HG02885 (cell line): ENCODE results near the gene FSTL4.

ENCODE experiments used
- ATAC-seq: cut with Tn5 transposase; IDR thresholded peaks from one replicate; pipeline ENCODE4 v1.9.1; 2021; ENCODE audit warnings: mild to moderate bottlenecking; ENCODE audit not compliant: unreplicated experiment, poor library complexity

Gene FSTL4

DNA sequence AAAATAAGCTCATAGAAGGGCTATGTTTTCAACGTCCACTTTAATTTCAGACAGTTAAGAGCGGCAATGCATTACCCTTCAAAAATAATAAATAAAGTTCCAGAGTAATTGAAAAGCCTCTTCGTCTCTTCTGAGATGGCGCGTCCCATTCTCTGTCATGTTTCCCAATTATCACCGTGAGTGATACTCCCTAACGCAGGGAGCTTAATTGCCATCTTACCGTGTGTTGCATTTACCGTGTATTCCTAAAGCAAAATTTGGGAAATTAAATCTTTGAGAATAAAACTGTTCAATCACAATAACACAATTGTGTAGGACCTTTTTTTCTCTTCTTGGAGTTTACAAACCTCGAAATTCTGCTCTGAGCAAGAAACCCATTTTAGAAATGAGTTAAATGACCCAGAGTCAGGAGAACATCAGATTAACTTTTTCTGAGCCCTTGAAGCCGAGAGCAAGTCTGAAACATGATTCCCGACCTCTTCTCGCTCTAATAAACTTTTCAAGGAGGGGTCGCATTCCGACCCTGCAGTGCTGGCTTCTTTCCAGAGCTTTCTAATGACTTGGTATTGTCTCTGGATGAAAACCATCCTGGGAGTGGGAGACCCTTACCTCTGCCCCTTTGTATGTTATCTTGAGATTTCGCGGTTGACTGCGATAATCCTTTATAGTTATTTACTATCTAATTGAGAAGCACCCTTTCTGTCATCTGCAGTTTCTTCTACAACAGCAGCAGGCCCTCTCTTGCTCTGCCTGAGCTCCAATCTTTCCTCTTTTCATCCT, 251.5 kb downstream of the FSTL4 start:
- ATAC-seq: no peak

- no peak for ATAC-seq
Measured at GRCh38 chr5:133359861-133360260, 252.5 kb downstream of the FSTL4 start.

- no peak for ATAC-seq
Measured at GRCh38 chr5:133358271-133358670, 254.1 kb downstream of the FSTL4 start.

GRCh38 chr5:133357758-133358157, 254.6 kb downstream of the FSTL4 start:
- no peak for ATAC-seq

GRCh38 chr5:133356984-133357421, 255.3 kb downstream of the FSTL4 start:
- ATAC-seq: no peak

DNA sequence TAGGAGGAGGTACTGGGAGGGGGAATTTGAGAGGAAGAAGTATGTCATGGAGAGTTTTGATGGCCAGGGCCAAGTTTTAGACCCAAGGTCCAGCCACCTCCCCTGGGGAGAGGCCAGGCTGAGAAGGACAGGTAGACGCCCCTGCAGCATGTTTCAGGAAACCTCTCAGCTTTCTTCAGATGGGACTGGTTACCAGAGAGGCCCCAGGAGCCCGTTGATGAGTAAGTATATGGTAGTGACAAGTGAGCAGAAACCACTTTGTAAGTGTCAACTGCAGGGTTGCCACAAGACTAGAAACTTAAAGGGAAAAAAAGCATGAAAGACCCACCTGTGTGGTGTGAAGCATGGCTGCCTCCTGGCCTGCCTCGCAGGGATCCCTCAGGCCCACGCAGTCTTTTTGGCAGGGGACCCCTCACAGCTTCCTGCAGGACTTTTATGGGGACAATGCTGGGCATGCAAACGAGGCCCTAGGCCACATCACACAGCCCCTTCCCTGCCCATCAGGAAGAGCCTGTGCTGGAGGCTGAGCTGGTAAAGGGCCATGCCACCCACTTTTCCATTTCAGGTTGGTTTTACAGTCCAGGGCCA, 255.9 kb downstream of the FSTL4 start:
- no peak for ATAC-seq

DNA sequence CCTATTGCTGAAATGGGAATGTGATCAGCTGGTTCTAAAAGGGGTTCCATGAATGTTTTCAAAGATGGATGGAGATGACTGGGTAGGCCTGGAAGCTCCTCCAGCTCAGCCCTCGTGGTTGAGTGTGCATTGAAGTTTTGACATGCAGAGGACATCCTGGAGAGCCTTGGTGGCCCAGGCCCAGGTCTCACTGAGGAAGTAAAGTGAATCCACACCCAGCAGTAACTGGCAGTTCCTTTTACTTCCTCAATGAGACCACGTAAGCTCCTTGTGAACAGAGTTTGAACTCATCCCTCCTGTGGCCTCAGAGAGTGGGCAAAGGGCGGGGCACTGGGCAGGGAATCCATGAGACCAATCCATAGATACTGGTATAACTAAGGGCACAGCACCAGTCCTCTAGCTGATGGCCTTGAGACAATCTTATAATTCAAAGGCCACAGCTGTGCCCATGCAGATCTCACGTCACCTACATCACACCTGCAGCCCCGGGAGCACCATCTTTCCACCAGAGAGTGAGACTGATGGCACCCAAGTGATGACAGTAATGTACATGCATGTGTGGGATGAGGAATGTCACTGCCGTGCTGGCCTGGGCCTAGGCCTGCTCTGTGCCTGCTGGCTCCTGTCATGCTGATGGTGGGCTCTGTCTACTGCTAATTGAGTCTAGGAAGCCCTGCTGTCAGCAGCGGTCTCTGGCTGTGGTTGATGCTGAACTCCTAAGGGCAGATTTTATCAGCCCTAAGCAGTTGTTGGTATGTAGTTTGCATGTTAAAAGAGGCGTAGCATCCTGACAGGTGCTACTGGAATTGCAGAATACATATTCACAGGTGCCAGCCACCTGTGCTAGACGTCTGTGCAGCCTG, 257.8 kb downstream of the FSTL4 start:
- no peak for ATAC-seq

DNA sequence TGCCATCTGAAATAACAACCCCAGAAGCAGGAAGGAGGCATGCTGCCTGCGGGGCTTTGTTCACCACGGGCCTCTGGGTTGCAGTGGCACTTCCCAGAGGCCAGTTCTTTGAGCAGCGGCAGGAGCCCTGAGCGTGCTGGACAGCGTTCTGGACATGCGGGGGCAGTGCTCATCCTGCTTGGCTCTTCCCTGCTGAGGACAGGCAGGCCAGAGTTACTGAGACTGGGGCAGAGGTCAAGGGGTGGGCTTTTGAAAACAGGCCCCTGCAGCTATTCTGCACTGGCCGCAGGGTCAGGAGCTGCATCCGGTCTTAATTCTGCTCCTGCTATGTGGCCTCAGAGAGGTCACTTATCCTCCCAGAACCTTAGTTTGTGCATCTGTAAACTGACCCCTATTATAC, 258.6 kb downstream of the FSTL4 start:
- no peak for ATAC-seq

DNA sequence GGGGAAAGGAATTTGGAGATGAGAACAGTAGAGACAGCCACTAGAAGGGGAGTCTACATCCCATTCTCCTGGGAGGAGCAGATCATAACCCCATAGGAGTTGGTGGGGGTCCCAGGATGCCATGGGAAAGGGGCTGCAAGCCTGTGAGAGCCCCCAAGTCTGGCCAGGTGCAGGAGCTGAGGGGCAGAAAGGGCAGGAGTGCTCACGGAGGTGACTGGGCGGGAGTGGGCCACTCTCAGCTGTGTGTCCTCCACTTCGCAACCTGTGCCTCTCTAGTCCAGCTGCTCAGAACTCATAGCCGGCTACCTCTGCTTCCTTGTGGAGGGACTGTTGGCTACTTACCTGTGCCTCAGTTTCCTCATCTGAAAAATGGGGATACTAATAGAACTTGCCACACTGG, 263.9 kb downstream of the FSTL4 start:
- no peak for ATAC-seq

- ATAC-seq: peak; percentile 65
Measured at GRCh38 chr5:133347039-133347438, 265.3 kb downstream of the FSTL4 start.

DNA sequence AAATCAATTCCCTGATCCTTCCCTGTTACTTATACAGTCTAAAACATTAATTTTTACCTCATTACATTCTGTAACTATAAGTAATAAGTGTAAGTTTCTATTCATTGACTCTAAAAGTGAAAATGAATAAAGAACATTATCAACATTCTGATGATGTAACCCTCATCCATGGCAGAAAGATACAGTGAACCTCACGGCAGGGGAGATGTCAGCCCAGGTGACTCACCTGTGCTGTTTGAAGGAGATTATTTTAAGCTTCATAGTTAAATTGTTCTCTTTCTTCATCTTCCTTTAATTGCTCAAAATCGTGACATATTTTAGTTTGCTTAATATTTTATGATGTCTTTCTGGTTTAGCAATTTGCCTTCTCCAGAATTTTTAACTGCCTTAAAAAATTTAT, 268.1 kb downstream of the FSTL4 start:
- ATAC-seq: no peak

DNA sequence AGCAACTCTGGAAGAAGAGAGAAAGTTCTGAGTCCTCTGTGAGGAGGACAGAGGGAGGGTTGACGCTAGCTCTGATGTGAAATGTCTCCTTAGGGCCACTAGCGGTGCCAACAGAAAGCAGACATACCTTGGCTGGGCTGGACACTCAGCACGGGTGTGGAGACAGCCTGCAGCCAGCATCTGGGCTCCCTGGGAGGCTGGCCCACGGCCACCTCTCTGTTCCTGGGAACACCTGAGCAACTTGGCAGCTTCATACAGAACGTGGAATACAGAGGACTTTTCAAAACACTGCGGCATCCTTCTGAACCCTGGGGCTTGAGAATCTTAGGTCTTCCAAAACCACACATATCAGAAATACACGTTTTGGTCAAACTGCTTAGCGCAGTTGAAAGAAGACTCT, 269.1 kb downstream of the FSTL4 start:
- no peak for ATAC-seq

DNA sequence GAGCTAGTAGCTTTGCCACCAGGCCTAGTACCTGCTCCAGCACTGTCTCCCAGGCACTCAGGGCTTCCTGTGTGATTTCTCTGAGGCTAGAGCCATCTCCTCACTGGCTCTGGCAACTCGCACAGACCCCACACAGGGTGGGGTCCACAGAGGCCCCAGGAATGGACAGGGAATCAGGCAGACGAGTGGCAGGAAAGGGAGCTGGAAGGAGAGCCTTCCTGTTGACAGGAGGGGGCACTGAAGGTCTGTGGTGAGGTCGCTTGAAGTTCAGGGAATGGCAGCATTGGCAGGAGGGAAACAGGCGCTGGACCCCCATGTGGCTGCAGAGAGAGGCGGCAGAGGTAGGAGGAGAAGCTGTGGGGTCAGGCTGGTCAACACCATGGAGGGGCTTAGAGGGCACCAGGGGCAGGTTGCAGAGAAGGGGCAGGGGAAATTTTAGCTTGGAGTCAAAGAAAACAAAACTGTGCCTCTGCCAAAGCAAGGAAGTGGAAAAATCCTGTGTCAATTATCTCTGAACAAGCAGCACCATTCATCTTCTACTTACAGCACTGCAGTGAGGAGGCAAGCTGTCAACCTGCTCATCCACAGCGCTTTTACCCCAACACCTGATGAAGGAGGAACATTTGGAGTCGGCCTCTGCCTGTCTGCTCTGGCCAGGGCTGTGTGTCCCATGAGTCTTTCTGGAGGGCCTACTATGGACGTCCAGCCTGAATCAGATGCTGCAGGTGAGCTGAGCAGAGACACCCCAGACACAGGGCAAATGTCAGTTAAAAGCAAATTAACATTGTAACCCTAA, 270.2 kb downstream of the FSTL4 start:
- no peak for ATAC-seq

GRCh38 chr5:133341296-133341695, 271.0 kb downstream of the FSTL4 start:
- ATAC-seq: no peak

GRCh38 chr5:133340822-133341221, 271.5 kb downstream of the FSTL4 start:
- ATAC-seq: no peak

GRCh38 chr5:133340002-133340755, 272.2 kb downstream of the FSTL4 start:
- ATAC-seq: no peak

- ATAC-seq: no peak
Measured at GRCh38 chr5:133338504-133339355, 273.6 kb downstream of the FSTL4 start.

- ATAC-seq: no peak
Measured at GRCh38 chr5:133337795-133338445, 274.4 kb downstream of the FSTL4 start.
